Peyer's patch (tissue), 4 donors: ENCODE measurements around the gene EHD4.

Source experiments
- POLR2A ChIP-seq, 2 donors: fragments of 450-650 bp; IDR thresholded peaks; one replicate each; pipeline ENCODE4 v1.5.1; 2017; ENCODE audit warnings: antibody characterized with exemption in 2 of 2, mild to moderate bottlenecking in 2 of 2, moderate library complexity in 2 of 2
- TF ChIP-seq, protein P1 (sequence below), 6 experiments: fragments of 450-650 bp in 4 of 6; fragments of 200-600 bp in 2 of 6; sonication (generic) in 1 of 6; IDR thresholded peaks; one replicate each; pipeline ENCODE4 v1.5.1; 2017 to 2019; ENCODE audit warnings: antibody characterized with exemption in 6 of 6, mild to moderate bottlenecking in 3 of 6, moderate library complexity in 1 of 6

DNA sequence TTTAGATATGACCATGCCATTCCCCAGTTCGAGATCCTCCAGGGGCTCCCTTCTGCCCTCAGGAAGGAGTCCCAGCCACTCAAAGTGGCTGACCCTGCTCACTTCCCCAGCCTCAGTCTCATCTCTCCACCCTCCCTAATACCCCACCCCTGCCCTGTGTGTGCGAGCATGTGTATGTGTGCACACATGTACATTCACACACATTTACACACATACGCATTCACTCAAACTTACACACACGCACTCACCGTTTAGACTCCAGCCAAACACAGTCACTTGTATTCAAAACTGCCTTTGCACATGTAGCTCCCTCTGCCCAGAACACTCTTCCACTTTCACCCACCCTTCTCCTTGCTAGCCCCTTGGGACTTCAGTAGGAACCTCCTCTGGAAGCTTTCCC is 37.1 kb upstream of the EHD4 start:
- TF ChIP-seq, protein P1, sequence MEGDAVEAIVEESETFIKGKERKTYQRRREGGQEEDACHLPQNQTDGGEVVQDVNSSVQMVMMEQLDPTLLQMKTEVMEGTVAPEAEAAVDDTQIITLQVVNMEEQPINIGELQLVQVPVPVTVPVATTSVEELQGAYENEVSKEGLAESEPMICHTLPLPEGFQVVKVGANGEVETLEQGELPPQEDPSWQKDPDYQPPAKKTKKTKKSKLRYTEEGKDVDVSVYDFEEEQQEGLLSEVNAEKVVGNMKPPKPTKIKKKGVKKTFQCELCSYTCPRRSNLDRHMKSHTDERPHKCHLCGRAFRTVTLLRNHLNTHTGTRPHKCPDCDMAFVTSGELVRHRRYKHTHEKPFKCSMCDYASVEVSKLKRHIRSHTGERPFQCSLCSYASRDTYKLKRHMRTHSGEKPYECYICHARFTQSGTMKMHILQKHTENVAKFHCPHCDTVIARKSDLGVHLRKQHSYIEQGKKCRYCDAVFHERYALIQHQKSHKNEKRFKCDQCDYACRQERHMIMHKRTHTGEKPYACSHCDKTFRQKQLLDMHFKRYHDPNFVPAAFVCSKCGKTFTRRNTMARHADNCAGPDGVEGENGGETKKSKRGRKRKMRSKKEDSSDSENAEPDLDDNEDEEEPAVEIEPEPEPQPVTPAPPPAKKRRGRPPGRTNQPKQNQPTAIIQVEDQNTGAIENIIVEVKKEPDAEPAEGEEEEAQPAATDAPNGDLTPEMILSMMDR (IDR thresholded peaks at IDR 0.05): no peak
- no peak for TF ChIP-seq POLR2A (IDR thresholded peaks at IDR 0.05)
